ENCODE data around the gene LRMDA. TPM values are rescaled to one million over a fixed set of nuclear protein-coding genes. Genes with fewer than 3 reads are reported as not detected.

The LRMDA gene
- total RNA-seq, 2 experiments from 2014 or later = not detected

GRCh38 chr10:75634947-75635346 lies 203.5 kb downstream of the LRMDA start:
- Mint-ChIP-seq H3K9me3 (no peaks in the 10 kb centered on the region), H3K4me1 (ENCODE audit: low read depth) (no peaks in the 10 kb centered on the region), H3K27me3 (peaks cover 26% of the 10 kb centered on the region), H3K27ac (no peak overlapping the region), H3K4me3 (no peak overlapping the region), H3K36me3 (ENCODE audit: low read depth) (no peaks in the 10 kb centered on the region)
- no peaks in the 10 kb centered on the region for H3K36me3 ChIP-seq (ENCODE audit: insufficient read depth, low read length)
- H3K27me3 ChIP-seq (ENCODE audit: control insufficient read depth in 1 of 2, insufficient read depth in 2 of 2, low read length in 2 of 2) = no peaks in the 10 kb centered on the region
- intact Hi-C loops (cut with DNase I, micrococcal nuclease) = no loop called here
- DNase-seq (no peak), ATAC-seq (ENCODE audit: poor library complexity) (no peak)
- TF ChIP-seq, protein P1, sequence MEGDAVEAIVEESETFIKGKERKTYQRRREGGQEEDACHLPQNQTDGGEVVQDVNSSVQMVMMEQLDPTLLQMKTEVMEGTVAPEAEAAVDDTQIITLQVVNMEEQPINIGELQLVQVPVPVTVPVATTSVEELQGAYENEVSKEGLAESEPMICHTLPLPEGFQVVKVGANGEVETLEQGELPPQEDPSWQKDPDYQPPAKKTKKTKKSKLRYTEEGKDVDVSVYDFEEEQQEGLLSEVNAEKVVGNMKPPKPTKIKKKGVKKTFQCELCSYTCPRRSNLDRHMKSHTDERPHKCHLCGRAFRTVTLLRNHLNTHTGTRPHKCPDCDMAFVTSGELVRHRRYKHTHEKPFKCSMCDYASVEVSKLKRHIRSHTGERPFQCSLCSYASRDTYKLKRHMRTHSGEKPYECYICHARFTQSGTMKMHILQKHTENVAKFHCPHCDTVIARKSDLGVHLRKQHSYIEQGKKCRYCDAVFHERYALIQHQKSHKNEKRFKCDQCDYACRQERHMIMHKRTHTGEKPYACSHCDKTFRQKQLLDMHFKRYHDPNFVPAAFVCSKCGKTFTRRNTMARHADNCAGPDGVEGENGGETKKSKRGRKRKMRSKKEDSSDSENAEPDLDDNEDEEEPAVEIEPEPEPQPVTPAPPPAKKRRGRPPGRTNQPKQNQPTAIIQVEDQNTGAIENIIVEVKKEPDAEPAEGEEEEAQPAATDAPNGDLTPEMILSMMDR (IDR thresholded peaks at IDR 0.05) = no peak
- ChIA-PET POLR2A (no interaction called here), CTCF (no interaction called here)
- no peaks in the 10 kb centered on the region for H3K4me1 ChIP-seq (ENCODE audit: insufficient read depth, low read length)
- H3K4me3 ChIP-seq (ENCODE audit: low read length) = no peak overlapping the region
- H3K9me3 ChIP-seq (ENCODE audit: control insufficient read depth in 1 of 2, insufficient read depth in 1 of 2, low read length in 2 of 2) = no peaks in the 10 kb centered on the region
- H3K27ac ChIP-seq (ENCODE audit: low read depth in 1 of 2, low read length in 2 of 2) = no peak overlapping the region

DNA sequence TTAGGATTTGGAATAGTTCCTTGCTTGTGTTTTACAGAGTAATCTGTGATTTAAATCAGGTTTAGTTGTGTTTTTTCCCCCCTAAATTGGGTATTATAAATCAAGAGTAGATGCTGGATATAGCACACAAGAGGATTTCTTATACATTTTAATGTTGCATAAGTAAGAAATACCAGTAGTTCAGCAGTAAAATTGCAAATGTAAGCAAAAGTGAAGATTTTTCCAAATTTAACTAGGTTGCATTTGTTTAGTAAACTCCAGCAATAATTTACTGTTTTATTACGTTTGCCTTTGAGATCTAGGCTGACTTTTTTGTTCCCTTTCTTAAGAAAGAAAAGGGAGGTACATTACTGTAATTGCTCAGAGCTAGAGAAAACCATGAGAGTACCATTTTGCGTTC lies 207.3 kb downstream of the LRMDA start:
- H3K4me1 Mint-ChIP-seq (ENCODE audit: low read depth) = no peaks in the 10 kb centered on the region
- H3K4me1 ChIP-seq (ENCODE audit: insufficient read depth, low read length) = no peaks in the 10 kb centered on the region
- no peaks in the 10 kb centered on the region for H3K27me3 ChIP-seq (ENCODE audit: control insufficient read depth in 1 of 2, insufficient read depth in 2 of 2, low read length in 2 of 2)
- DNase-seq (no peak), ATAC-seq (ENCODE audit: poor library complexity) (no peak)
- no peaks in the 10 kb centered on the region for H3K36me3 Mint-ChIP-seq (ENCODE audit: low read depth)
- H3K4me3 Mint-ChIP-seq = no peak overlapping the region
- peaks cover 27% of the 10 kb centered on the region for H3K27me3 Mint-ChIP-seq
- CTCF ChIA-PET = no interaction called here
- H3K27ac Mint-ChIP-seq = no peak overlapping the region
- intact Hi-C loops (cut with DNase I, micrococcal nuclease) = no loop called here
- no peaks in the 10 kb centered on the region for H3K36me3 ChIP-seq (ENCODE audit: insufficient read depth, low read length)
- H3K9me3 Mint-ChIP-seq = no peaks in the 10 kb centered on the region
- no peak overlapping the region for H3K4me3 ChIP-seq (ENCODE audit: low read length)
- H3K9me3 ChIP-seq (ENCODE audit: control insufficient read depth in 1 of 2, insufficient read depth in 1 of 2, low read length in 2 of 2) = no peaks in the 10 kb centered on the region
- TF ChIP-seq, protein P1 (IDR thresholded peaks at IDR 0.05) = no peak
- POLR2A ChIA-PET = no interaction called here
- no peak overlapping the region for H3K27ac ChIP-seq (ENCODE audit: low read depth in 1 of 2, low read length in 2 of 2)

- intact Hi-C loops (cut with DNase I, micrococcal nuclease) = no loop called here
- Histone ChIP-seq H3K4me1 (ENCODE audit: insufficient read depth, low read length) (no peaks in the 10 kb centered on the region), H3K4me3 (ENCODE audit: low read length) (no peak overlapping the region), H3K27me3 (ENCODE audit: control insufficient read depth in 1 of 2, insufficient read depth in 2 of 2, low read length in 2 of 2) (no peaks in the 10 kb centered on the region), H3K9me3 (ENCODE audit: control insufficient read depth in 1 of 2, insufficient read depth in 1 of 2, low read length in 2 of 2) (no peaks in the 10 kb centered on the region), H3K36me3 (ENCODE audit: insufficient read depth, low read length) (no peaks in the 10 kb centered on the region), H3K27ac (ENCODE audit: low read depth in 1 of 2, low read length in 2 of 2) (no peak overlapping the region)
- Mint-ChIP-seq H3K9me3 (no peaks in the 10 kb centered on the region), H3K4me1 (ENCODE audit: low read depth) (no peaks in the 10 kb centered on the region), H3K27ac (no peak overlapping the region), H3K27me3 (peaks cover 21% of the 10 kb centered on the region), H3K36me3 (ENCODE audit: low read depth) (no peaks in the 10 kb centered on the region), H3K4me3 (no peak overlapping the region)
- POLR2A ChIA-PET = no interaction called here
- DNase-seq = no peak
- ATAC-seq (ENCODE audit: poor library complexity) = no peak
- TF ChIP-seq, protein P1 (IDR thresholded peaks at IDR 0.05) = no peak
- CTCF ChIA-PET = no interaction called here
Observed at GRCh38 chr10:75639736-75640135, 208.3 kb downstream of the LRMDA start.
